Activated CD4-positive, alpha-beta T cell treated with anti-CD3 and anti-CD28 coated beads for 36 hours (primary cell): Measurements from ENCODE around the gene SMIM35. TPM values are rescaled to one million over a fixed set of nuclear protein-coding genes. Genes with fewer than 3 reads are reported as not detected.

Experiments used
- ATAC-seq: fragments of 200-7000 bp; cut with Tn5 transposase; one replicate; pipeline ENCODE4 v1.10.0; 2021; ENCODE audit warnings: mild to moderate bottlenecking, moderate library complexity
- CTCF ChIA-PET: fragments of 350-600 bp; sonication (Branson Sonifier 250); formaldehyde crosslinking; loops from one replicate; lab custom pipeline; 2021; ENCODE audit warnings: antibody characterized with exemption; lab: Charles Lee
- POLR2A ChIA-PET: fragments of 350-600 bp; sonication (Branson Sonifier 250); formaldehyde crosslinking; loops from one replicate; lab custom pipeline; 2021; ENCODE audit warnings: antibody characterized with exemption, inconsistent platforms; lab: Charles Lee
- DNase-seq: peaks from one replicate; pipeline ENCODE4 v3.0.0-alpha.2; 2020
- H3K27ac Mint-ChIP-seq: one replicate; pipeline ENCODE4 v1.8.0; 2021; ENCODE audit warnings: mixed read lengths
- H3K27me3 Mint-ChIP-seq: one replicate; pipeline ENCODE4 v1.8.0; 2021; ENCODE audit warnings: mixed read lengths
- H3K36me3 Mint-ChIP-seq: one replicate; pipeline ENCODE4 v1.8.0; 2021; ENCODE audit warnings: low read depth, mixed read lengths
- H3K4me1 Mint-ChIP-seq: one replicate; pipeline ENCODE4 v1.8.0; 2021; ENCODE audit warnings: mixed read lengths
- H3K4me3 Mint-ChIP-seq: one replicate; pipeline ENCODE4 v1.8.0; 2021; ENCODE audit warnings: mild to moderate bottlenecking, moderate library complexity, mixed read lengths
- H3K9me3 Mint-ChIP-seq: one replicate; pipeline ENCODE4 v1.8.0; 2021; ENCODE audit warnings: low read depth, mixed read lengths
- intact Hi-C, 2 experiments: fragments of 100-400 bp; cut with DNase I in 1 of 2; cut with micrococcal nuclease in 1 of 2; formaldehyde crosslinking; loops; one replicate each; pipeline versions ENCODE4 v1.14.2 to v1.15.1; 2022 to 2024; cut with DNase I, micrococcal nuclease
- total RNA-seq, 2 experiments: library from RNA; stranded (reverse); gene quantifications; one replicate each; pipeline ENCODE4 v1.2.3, GENCODE V29; 2021

Gene SMIM35
- total RNA-seq: under 1 TPM in 1 of 2 experiments, not detected in 1; 0.09 TPM

GRCh38 chr11:118086913-118087768 lies at the start of gene SMIM35:
TSS of gene SMIM35 (minus strand) at chr11:118086963. CDS start at chr11:118086757, 206 bp downstream.
- no peak for ATAC-seq
- Mint-ChIP-seq H3K9me3 (peaks cover 17% of the 10 kb centered on the region), H3K27me3 (peaks cover 7% of the 10 kb centered on the region), H3K36me3 (peaks cover 3% of the 10 kb centered on the region), H3K4me3 (no peak within 1 kb of the TSS), H3K4me1 (no peaks in the 10 kb centered on the region), H3K27ac (no peak within 1 kb of the TSS)
- intact Hi-C loops: no loop called here
- DNase-seq: no peak
- ChIA-PET POLR2A (no interaction called here), CTCF (no interaction called here)

GRCh38 chr11:118136341-118136740 lies 49.6 kb upstream of the SMIM35 start:
- H3K36me3 Mint-ChIP-seq: no peaks in the 10 kb centered on the region
- no peak overlapping the region for H3K4me3 Mint-ChIP-seq
- H3K27me3 Mint-ChIP-seq: peaks cover 8% of the 10 kb centered on the region
- ChIA-PET CTCF (no interaction called here), POLR2A (no interaction called here)
- ATAC-seq (no peak), DNase-seq (no peak)
- no peak overlapping the region for H3K27ac Mint-ChIP-seq
- H3K9me3 Mint-ChIP-seq: no peaks in the 10 kb centered on the region
- intact Hi-C loops: no loop called here
- no peaks in the 10 kb centered on the region for H3K4me1 Mint-ChIP-seq

GRCh38 chr11:118135796-118136165 lies 49.0 kb upstream of the SMIM35 start:
- ChIA-PET POLR2A (no interaction called here), CTCF (no interaction called here)
- H3K27me3 Mint-ChIP-seq: peaks cover 7% of the 10 kb centered on the region

GRCh38 chr11:118135051-118135795 lies 48.5 kb upstream of the SMIM35 start:
- no peaks in the 10 kb centered on the region for H3K9me3 Mint-ChIP-seq
- ATAC-seq: no peak
- POLR2A ChIA-PET: no interaction called here
- no peak overlapping the region for H3K4me3 Mint-ChIP-seq
- intact Hi-C loops: no loop called here
- CTCF ChIA-PET: no interaction called here
- H3K27me3 Mint-ChIP-seq: peaks cover 4% of the 10 kb centered on the region
- no peak for DNase-seq
- no peaks in the 10 kb centered on the region for H3K36me3 Mint-ChIP-seq
- H3K4me1 Mint-ChIP-seq: no peaks in the 10 kb centered on the region
- H3K27ac Mint-ChIP-seq: no peak overlapping the region

More at GRCh38 chr11:118135796-118136165, 49.0 kb upstream of the SMIM35 start:
- ATAC-seq (no peak), DNase-seq (no peak)
- H3K4me3 Mint-ChIP-seq: no peak overlapping the region
- intact Hi-C loops: no loop called here
- H3K4me1 Mint-ChIP-seq: no peaks in the 10 kb centered on the region
- no peaks in the 10 kb centered on the region for H3K36me3 Mint-ChIP-seq
- no peaks in the 10 kb centered on the region for H3K9me3 Mint-ChIP-seq
- no peak overlapping the region for H3K27ac Mint-ChIP-seq

- ChIA-PET CTCF (interaction anchor here (0.7 to 1.2 kb wide), 2 partner anchors 10 to 38 kb away, joined by 3 read pairs; no protein-coding TSS in a partner anchor), POLR2A (interaction anchor here (0.6 kb wide), 1 partner anchor 441 kb away, joined by 3 read pairs; no protein-coding TSS in a partner anchor)
- no peaks in the 10 kb centered on the region for H3K36me3 Mint-ChIP-seq
- DNase-seq: no peak
- ATAC-seq: no peak
- H3K27ac Mint-ChIP-seq: no peak overlapping the region
- no peak overlapping the region for H3K4me3 Mint-ChIP-seq
- no peaks in the 10 kb centered on the region for H3K27me3 Mint-ChIP-seq
- H3K9me3 Mint-ChIP-seq: no peaks in the 10 kb centered on the region
- no peaks in the 10 kb centered on the region for H3K4me1 Mint-ChIP-seq
- intact Hi-C loops: no loop called here
Measured at GRCh38 chr11:118133816-118134215, 47.1 kb upstream of the SMIM35 start.

- ChIA-PET CTCF (interaction anchor here (0.7 to 1.0 kb wide), 2 partner anchors 16 to 60 kb away, joined by 3 read pairs; no protein-coding TSS in a partner anchor), POLR2A (no interaction called here)
- DNase-seq: no peak
- no peaks in the 10 kb centered on the region for H3K9me3 Mint-ChIP-seq
- no peaks in the 10 kb centered on the region for H3K4me1 Mint-ChIP-seq
- no peak overlapping the region for H3K4me3 Mint-ChIP-seq
- no peaks in the 10 kb centered on the region for H3K27me3 Mint-ChIP-seq
- H3K36me3 Mint-ChIP-seq: no peaks in the 10 kb centered on the region
- intact Hi-C loops: no loop called here
- no peak for ATAC-seq
- H3K27ac Mint-ChIP-seq: no peak overlapping the region
Measured at GRCh38 chr11:118132385-118133151, 45.8 kb upstream of the SMIM35 start.

- Mint-ChIP-seq H3K4me1 (no peaks in the 10 kb centered on the region), H3K4me3 (no peak overlapping the region), H3K9me3 (no peaks in the 10 kb centered on the region), H3K27ac (no peak overlapping the region), H3K36me3 (no peaks in the 10 kb centered on the region), H3K27me3 (no peaks in the 10 kb centered on the region)
- ChIA-PET POLR2A (no interaction called here), CTCF (interaction anchor here (0.7 to 1.0 kb wide), 3 partner anchors 41 to 182 kb away, joined by 3 to 4 read pairs (median 3); no protein-coding TSS in a partner anchor)
- DNase-seq: no peak
- no peak for ATAC-seq
- intact Hi-C loops: no loop called here
Measured at GRCh38 chr11:118129471-118130172, 42.9 kb upstream of the SMIM35 start.

GRCh38 chr11:118128721-118129470 lies 42.1 kb upstream of the SMIM35 start:
- ChIA-PET POLR2A (no interaction called here), CTCF (interaction anchor here (0.8 kb wide), 1 partner anchor 181 kb away, joined by 3 read pairs; no protein-coding TSS in a partner anchor)
- intact Hi-C loops: no loop called here
- ATAC-seq (no peak), DNase-seq (no peak)
- Mint-ChIP-seq H3K27me3 (no peaks in the 10 kb centered on the region), H3K4me1 (no peaks in the 10 kb centered on the region), H3K9me3 (no peaks in the 10 kb centered on the region), H3K4me3 (no peak overlapping the region), H3K36me3 (no peaks in the 10 kb centered on the region), H3K27ac (no peak overlapping the region)

- no peaks in the 10 kb centered on the region for H3K9me3 Mint-ChIP-seq
- no peak overlapping the region for H3K4me3 Mint-ChIP-seq
- H3K27me3 Mint-ChIP-seq: no peaks in the 10 kb centered on the region
- no peak overlapping the region for H3K27ac Mint-ChIP-seq
- DNase-seq (no peak), ATAC-seq (no peak)
- ChIA-PET POLR2A (no interaction called here), CTCF (no interaction called here)
- intact Hi-C loops: no loop called here
- no peaks in the 10 kb centered on the region for H3K4me1 Mint-ChIP-seq
- no peaks in the 10 kb centered on the region for H3K36me3 Mint-ChIP-seq
Measured at GRCh38 chr11:118128310-118128709, 41.5 kb upstream of the SMIM35 start.

GRCh38 chr11:118126082-118126838 lies 39.5 kb upstream of the SMIM35 start:
- CTCF ChIA-PET: interaction anchor here (0.6 kb wide), 1 partner anchor 13 kb away, joined by 3 read pairs; no protein-coding TSS in a partner anchor
- H3K27me3 Mint-ChIP-seq: peaks cover 2% of the 10 kb centered on the region
- ATAC-seq (peak; percentile 78), DNase-seq (peak; percentile 20)
- POLR2A ChIA-PET: interaction anchor here (0.6 to 0.7 kb wide), 2 partner anchors 165 to 420 kb away, joined by 7 to 15 read pairs; no protein-coding TSS in a partner anchor
- no peak overlapping the region for H3K27ac Mint-ChIP-seq
- no peaks in the 10 kb centered on the region for H3K4me1 Mint-ChIP-seq
- no peaks in the 10 kb centered on the region for H3K9me3 Mint-ChIP-seq
- H3K4me3 Mint-ChIP-seq: no peak overlapping the region
- intact Hi-C loops: no loop called here
- no peaks in the 10 kb centered on the region for H3K36me3 Mint-ChIP-seq
